HEK293T (cell line): Measurements from ENCODE around the gene IGF1.
A peak's percentile ranks its signal among the peaks of the same experiment; 100 is the strongest.

ENCODE experiments used
- CTCF ChIA-PET: fragments of 350-600 bp; formaldehyde crosslinking; extraction: SDS; loops from one replicate; lab custom pipeline; 2021; ENCODE audit warnings: antibody characterized with exemption, inconsistent platforms; lab: Yijun Ruan, JAX
- POLR2A ChIA-PET: fragments of 350-600 bp; formaldehyde crosslinking; extraction: SDS; loops from one replicate; lab custom pipeline; 2020; ENCODE audit warnings: antibody characterized with exemption, inconsistent platforms; lab: Yijun Ruan, JAX
- DNase-seq: peaks from one replicate; pipeline ENCODE4 v3.0.0; 2012; ENCODE audit warnings: mixed read lengths; ENCODE audit errors: extremely low spot score
- ARNT ChIP-seq: fragments of 450-650 bp; IDR thresholded peaks from 2 replicates; pipeline ENCODE4 v1.6.1; 2017; ENCODE audit warnings: mild to moderate bottlenecking
- BHLHE40 ChIP-seq: fragments of 450-650 bp; IDR thresholded peaks from 2 replicates; pipeline ENCODE4 v1.6.1; 2016; ENCODE audit warnings: mild to moderate bottlenecking, moderate library complexity, borderline replicate concordance
- CTBP1 ChIP-seq: fragments of 450-650 bp; IDR thresholded peaks from 2 replicates; pipeline ENCODE4 v1.6.1; 2016; ENCODE audit warnings: borderline replicate concordance
- ELF4 ChIP-seq: fragments of 450-650 bp; IDR thresholded peaks from 2 replicates; pipeline ENCODE4 v1.6.1; 2017; ENCODE audit warnings: antibody characterized with exemption
- FOXA1 ChIP-seq: fragments of 450-650 bp; IDR thresholded peaks from 2 replicates; pipeline ENCODE4 v1.6.1; 2016; ENCODE audit warnings: mild to moderate bottlenecking
- FOXK2 ChIP-seq: fragments of 450-650 bp; IDR thresholded peaks from 2 replicates; pipeline ENCODE4 v1.6.1; 2016; ENCODE audit warnings: mild to moderate bottlenecking
- FOXM1 ChIP-seq: fragments of 450-650 bp; IDR thresholded peaks from 2 replicates; pipeline ENCODE4 v1.6.1; 2017; ENCODE audit warnings: mild to moderate bottlenecking, borderline replicate concordance
- HDGF ChIP-seq: fragments of 450-650 bp; IDR thresholded peaks from 2 replicates; pipeline ENCODE4 v1.6.1; 2017; ENCODE audit warnings: antibody characterized with exemption, borderline replicate concordance
- L3MBTL2 ChIP-seq: fragments of 450-650 bp; conservative IDR thresholded peaks from 2 replicates; pipeline ENCODE4 v1.6.1; 2016; ENCODE audit warnings: mild to moderate bottlenecking
- LEF1 ChIP-seq: fragments of 450-650 bp; IDR thresholded peaks from 2 replicates; pipeline ENCODE4 v1.6.1; 2017; ENCODE audit warnings: mild to moderate bottlenecking, borderline replicate concordance
- NFRKB ChIP-seq: fragments of 450-650 bp; IDR thresholded peaks from 2 replicates; pipeline ENCODE4 v1.6.1; 2016; ENCODE audit warnings: mild to moderate bottlenecking, moderate library complexity
- SP1 ChIP-seq: fragments of 450-650 bp; IDR thresholded peaks from 2 replicates; pipeline ENCODE4 v1.6.1; 2017
- SUZ12 ChIP-seq: fragments of 450-650 bp; IDR thresholded peaks from 2 replicates; pipeline ENCODE4 v1.6.1; 2016; ENCODE audit warnings: mild to moderate bottlenecking
- TARDBP ChIP-seq: fragments of 450-650 bp; IDR thresholded peaks from 2 replicates; pipeline ENCODE4 v1.6.1; 2016
- ZNF384 ChIP-seq: fragments of 450-650 bp; IDR thresholded peaks from 2 replicates; pipeline ENCODE4 v1.6.1; 2016
- TF ChIP-seq, protein P1 (sequence below): fragments of 450-650 bp; IDR thresholded peaks from 2 replicates; pipeline ENCODE4 v1.6.1; 2016

IGF1 gene

DNA sequence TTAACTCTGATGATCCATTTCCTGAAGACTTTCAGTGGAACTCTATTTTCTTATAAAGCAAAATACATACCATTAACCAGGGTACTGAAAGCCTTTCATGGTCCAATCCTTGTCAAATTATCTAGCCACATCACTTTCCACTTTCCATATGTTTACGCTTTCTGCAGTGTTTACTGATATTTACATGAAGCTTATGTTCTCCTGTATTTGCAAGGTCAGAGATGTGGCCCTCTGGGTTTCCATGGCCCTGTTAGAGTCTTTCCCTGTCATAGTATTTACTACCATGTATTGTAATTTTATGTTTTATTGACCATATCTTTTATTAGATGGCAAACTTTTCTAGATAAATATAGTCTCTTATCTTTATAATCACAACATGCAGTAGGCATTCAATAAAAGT, 23.5 kb upstream of the IGF1 start:
- POLR2A ChIA-PET = no interaction called here
- TF ChIP-seq LEF1 (no peak), FOXM1 (no peak), TARDBP (no peak), SP1 (no peak), FOXK2 (no peak), NFRKB (no peak), HDGF (no peak), FOXA1 (no peak), ELF4 (no peak), ZNF384 (no peak), SUZ12 (no peak), ARNT (no peak), L3MBTL2 (no peak), BHLHE40 (no peak), CTBP1 (no peak)
- TF ChIP-seq, protein P1, sequence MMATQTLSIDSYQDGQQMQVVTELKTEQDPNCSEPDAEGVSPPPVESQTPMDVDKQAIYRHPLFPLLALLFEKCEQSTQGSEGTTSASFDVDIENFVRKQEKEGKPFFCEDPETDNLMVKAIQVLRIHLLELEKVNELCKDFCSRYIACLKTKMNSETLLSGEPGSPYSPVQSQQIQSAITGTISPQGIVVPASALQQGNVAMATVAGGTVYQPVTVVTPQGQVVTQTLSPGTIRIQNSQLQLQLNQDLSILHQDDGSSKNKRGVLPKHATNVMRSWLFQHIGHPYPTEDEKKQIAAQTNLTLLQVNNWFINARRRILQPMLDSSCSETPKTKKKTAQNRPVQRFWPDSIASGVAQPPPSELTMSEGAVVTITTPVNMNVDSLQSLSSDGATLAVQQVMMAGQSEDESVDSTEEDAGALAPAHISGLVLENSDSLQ = no peak
- no peak for DNase-seq
- CTCF ChIA-PET = no interaction called here

DNA sequence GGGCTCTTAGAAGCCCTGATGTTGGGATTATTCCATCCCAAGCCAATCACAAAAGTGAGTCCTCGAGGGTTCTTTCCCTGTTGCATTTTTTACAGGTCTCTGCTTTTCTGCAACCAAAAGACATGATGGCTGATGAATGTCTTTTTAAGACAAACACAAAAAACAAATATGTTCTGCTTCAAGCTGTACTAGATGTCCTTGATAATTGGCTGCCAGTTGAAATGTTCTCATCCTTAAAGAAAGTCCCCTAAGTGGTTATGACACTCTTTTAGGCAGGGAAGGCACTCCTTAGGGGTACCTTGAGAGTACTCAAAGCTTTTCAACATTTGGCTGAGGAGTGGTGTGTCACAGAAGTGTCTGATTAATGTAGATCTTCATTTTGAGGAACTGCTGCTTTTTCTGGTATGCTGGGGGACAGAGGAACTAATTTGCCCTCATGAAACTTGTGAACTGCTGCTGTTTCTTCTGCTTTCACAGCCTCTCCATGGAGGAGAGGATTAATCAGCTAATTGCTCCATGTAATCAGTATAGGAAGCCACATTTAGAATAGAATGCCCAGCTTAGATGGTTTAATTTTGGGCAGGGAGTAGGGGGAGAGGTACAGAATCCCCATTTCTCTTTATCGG, 22.8 kb upstream of the IGF1 start:
- TF ChIP-seq NFRKB (no peak), L3MBTL2 (no peak), HDGF (no peak), BHLHE40 (no peak), SUZ12 (no peak), ZNF384 (no peak), CTBP1 (no peak), ARNT (no peak), LEF1 (no peak), TARDBP (no peak), ELF4 (no peak)
- TF ChIP-seq, protein P1 = no peak
- DNase-seq = no peak
- CTCF ChIA-PET = no interaction called here
- POLR2A ChIA-PET = no interaction called here

DNA sequence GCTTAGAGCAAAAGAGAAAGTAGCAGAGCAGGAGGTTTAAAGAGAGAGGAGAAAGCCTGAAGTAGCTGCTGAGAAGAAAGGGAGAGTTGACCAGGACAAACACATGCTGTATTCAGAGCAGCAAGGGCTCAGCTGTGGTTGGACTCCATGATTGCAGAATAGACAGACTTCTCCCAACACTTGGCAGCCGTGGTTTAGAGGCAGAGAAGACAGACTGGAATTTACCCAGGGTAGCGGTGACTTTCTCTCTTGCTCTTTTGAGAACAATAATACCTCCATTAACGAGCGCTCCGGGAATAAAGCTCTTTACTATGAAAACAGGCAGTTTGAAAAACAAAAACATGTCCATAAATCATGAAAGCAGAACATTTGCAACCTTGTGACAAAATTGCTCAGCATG, 21.4 kb upstream of the IGF1 start:
- peak; percentile 8 for DNase-seq
- POLR2A ChIA-PET = no interaction called here

DNA sequence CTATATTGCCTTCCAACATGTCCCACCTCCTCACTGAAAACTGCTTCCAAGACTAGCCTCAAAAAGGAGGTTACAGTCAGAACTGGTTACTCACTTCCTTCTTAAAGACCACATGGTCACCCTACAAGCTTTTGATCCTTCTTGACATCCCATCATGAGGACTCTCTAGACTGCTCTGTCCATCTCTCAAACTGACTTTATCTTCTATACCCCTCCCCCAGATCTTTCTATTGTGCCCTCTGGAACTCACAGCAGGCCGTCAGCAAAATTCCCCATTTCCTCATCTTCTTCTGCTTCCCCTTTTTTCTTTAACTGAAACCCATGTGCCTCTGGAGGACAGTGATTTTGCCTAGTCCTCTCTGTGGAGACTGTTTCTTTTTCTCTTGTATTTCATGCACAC, 18.1 kb upstream of the IGF1 start:
- TF ChIP-seq, protein P1 = no peak
- TF ChIP-seq LEF1 (no peak), ELF4 (no peak), HDGF (no peak), BHLHE40 (no peak), CTBP1 (no peak), FOXM1 (no peak), ARNT (no peak), TARDBP (no peak), NFRKB (no peak), ZNF384 (no peak), FOXK2 (no peak), SP1 (no peak)
- ChIA-PET CTCF (no interaction called here), POLR2A (no interaction called here)
- DNase-seq = no peak

More for the DNA sequence above, 21.4 kb upstream of the IGF1 start:
- TF ChIP-seq FOXA1 = no peak
- CTCF ChIA-PET = no interaction called here

DNA sequence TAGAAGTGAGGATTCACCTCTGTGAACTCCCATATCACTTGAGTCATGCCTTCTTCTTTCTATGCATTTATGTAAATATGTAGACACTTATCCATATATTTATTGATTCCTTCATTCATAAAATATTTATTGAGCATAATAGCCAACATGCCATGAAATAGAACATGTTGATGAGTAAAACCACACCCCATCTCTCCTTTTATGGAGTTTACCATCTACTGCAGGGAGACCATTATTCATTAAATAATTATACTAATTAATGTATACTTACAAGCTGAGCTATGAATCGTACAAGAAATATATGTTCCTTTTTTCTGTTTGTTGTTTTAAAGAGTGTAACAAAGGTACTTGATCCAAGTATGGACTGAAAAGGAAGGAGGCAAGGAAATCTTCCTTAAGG, 17.4 kb upstream of the IGF1 start:
- CTCF ChIA-PET = no interaction called here
- POLR2A ChIA-PET = no interaction called here
- DNase-seq = no peak
- TF ChIP-seq FOXM1 (no peak), HDGF (no peak), LEF1 (no peak), FOXK2 (no peak), ARNT (no peak), ZNF384 (no peak), ELF4 (no peak), CTBP1 (no peak), SUZ12 (no peak), FOXA1 (no peak)
- TF ChIP-seq, protein P1 = no peak

DNA sequence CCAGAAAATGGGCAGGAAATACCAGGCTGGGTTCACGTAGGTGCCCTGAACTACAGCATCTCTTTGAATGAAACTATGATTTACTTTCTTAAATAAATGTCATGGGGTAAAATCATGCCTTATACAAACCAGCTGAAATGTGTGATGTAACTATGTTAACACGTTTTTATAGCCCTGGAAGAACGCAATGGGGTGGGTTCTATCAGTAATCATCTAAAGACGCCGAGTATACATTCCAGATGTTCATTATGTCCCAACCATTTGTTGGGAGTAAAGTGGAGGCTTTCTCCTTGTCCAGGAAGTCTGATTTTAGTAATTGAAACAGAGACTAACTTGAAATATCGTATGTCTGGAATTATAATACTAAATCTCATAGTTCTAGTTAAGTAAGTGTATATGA, 16.2 kb upstream of the IGF1 start:
- no peak for TF ChIP-seq ZNF384
- no peak for TF ChIP-seq L3MBTL2
- TF ChIP-seq, protein P1 = no peak
- TF ChIP-seq TARDBP = no peak
- no peak for TF ChIP-seq ELF4
- TF ChIP-seq FOXA1 = no peak
- no peak for TF ChIP-seq HDGF
- CTCF ChIA-PET = no interaction called here
- POLR2A ChIA-PET = no interaction called here
- DNase-seq = no peak
